Activated naive CD4-positive, alpha-beta T cell treated with anti-CD3 and anti-CD28 coated beads, Interleukin-2, amount 50 U/mL, for 72 hours (primary cell): ENCODE data around the gene OR1L8. TPM values are rescaled to one million over a fixed set of nuclear protein-coding genes. Genes with fewer than 3 reads are reported as not detected.
"Not testable (repeated sequence)": the region's sequence is repeated elsewhere in the genome, so short reads cannot be mapped to it uniquely, and the experiment has no call there.

Source experiments
- ATAC-seq, 2 donors: fragments of 150-1000 bp; cut with Tn5 transposase; 2 replicates each; pipeline ENCODE4 v1.10.0; 2021; ENCODE audit warnings: mild to moderate bottlenecking in 2 of 2, moderate library complexity in 2 of 2
- DNase-seq, 2 donors: peaks; one replicate each; pipeline ENCODE4 v3.0.0; 2021 to 2022; ENCODE audit warnings: low spot score in 2 of 2
- H3K27ac Mint-ChIP-seq, 2 donors: one replicate each; pipeline ENCODE4 v1.8.0; 2022; ENCODE audit warnings: mild to moderate bottlenecking in 2 of 2, mixed read lengths in 2 of 2
- H3K36me3 Mint-ChIP-seq, 2 donors: one replicate each; pipeline ENCODE4 v1.8.0; 2022; ENCODE audit warnings: mixed read lengths in 2 of 2
- H3K9me3 Mint-ChIP-seq, 2 donors: one replicate each; pipeline ENCODE4 v1.8.0; 2022; ENCODE audit warnings: mixed read lengths in 2 of 2
- total RNA-seq, 2 donors: library from RNA; stranded (reverse); gene quantifications; one replicate each; pipeline ENCODE4 v1.2.3, GENCODE V29; 2022

OR1L8 gene
- total RNA-seq, 2 donors from 2014 or later = not detected

DNA sequence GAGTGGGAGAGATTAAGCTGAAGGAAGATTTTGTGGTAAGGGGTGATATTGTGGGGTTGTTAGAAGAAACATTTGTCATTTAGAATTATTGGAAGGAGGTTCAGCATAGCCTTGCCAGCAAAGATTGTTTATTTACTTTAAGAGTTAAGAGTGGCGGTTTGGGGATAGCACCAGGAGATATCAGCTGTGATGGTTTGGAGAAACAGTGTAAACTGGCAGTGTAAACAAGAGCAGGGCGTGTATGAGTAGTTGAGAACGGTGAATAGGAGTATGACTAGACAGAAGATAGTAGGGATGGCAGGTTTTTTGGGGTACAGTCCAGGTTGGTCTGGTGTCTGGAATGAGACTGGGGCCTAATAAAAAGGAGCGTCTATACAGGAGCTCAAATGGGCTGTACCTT is 52.0 kb downstream of the OR1L8 start:
- not testable (repeated sequence) for DNase-seq, ATAC-seq, H3K27ac Mint-ChIP-seq, H3K36me3 Mint-ChIP-seq, H3K9me3 Mint-ChIP-seq

DNA sequence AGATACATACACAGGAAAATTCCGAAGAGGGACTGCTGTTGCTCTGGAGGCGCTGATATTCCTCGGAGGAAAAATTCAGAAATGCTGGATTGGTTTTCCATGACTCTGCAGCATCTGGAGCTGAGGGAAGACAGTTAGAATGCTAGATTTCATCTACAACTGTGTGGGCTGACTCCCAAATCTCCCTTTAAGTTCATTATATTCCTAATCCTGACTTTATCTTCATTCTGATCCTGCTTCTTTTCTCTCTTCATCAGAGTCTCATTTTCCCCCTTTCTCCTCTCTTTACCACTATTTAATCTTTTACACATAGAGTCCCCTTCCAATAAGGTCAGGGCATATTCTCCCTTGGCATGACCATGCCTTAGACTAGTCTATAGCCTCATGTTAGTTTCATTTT is 56.0 kb downstream of the OR1L8 start, which contains the start of gene OR1N1:
Gene OR1N1, minus strand, starts transcription at position 101 of the 400 bp plus-strand sequence. Its CDS starts 0 bp downstream, at position 101.
- no peaks in the 10 kb centered on the region for H3K36me3 Mint-ChIP-seq

DNA sequence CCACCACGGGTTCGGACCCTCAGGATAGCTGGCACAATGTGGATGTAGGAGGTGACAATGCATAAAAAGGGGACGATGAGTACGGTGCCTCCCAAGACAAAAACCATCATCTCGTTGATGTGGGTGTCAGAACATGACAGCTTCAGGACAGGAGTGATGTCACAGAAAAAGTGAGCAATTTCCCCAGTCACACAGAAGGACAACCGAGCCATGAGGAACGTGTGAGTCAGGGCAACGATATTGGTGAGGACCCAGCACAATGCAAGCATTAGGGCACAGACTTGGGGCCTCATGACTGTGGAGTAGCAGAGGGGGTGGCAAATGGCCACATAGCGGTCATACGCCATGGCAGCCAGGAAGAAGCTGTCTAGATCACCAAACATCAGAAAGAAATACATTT is 56.6 kb downstream of the OR1L8 start:
- Mint-ChIP-seq H3K9me3 (no peaks in the 10 kb centered on the region), H3K36me3 (no peaks in the 10 kb centered on the region), H3K27ac (no peak overlapping the region)
- no peak for DNase-seq
- ATAC-seq = peak; percentile 40 to 48

More for the DNA sequence above, 56.0 kb downstream of the OR1L8 start, which contains the start of gene OR1N1:
- DNase-seq (no peak), ATAC-seq (no peak)
- no peak within 1 kb of the TSS for H3K27ac Mint-ChIP-seq
- no peaks in the 10 kb centered on the region for H3K9me3 Mint-ChIP-seq

DNA sequence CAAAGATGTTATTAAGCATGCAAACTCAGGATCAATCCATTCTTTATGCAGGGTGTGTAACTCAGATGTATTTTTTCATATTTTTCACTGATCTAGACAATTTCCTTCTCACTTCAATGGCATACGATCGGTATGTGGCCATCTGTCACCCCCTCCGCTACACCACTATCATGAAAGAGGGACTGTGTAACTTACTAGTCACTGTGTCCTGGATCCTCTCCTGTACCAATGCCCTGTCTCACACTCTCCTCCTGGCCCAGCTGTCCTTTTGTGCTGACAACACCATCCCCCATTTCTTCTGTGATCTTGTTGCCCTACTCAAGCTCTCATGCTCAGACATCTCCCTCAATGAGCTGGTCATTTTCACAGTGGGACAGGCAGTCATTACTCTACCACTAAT is 63.8 kb downstream of the OR1L8 start:
- DNase-seq (no peak), ATAC-seq (no peak)
- no peak overlapping the region for H3K27ac Mint-ChIP-seq
- no peaks in the 10 kb centered on the region for H3K36me3 Mint-ChIP-seq
- H3K9me3 Mint-ChIP-seq = no peaks in the 10 kb centered on the region

DNA sequence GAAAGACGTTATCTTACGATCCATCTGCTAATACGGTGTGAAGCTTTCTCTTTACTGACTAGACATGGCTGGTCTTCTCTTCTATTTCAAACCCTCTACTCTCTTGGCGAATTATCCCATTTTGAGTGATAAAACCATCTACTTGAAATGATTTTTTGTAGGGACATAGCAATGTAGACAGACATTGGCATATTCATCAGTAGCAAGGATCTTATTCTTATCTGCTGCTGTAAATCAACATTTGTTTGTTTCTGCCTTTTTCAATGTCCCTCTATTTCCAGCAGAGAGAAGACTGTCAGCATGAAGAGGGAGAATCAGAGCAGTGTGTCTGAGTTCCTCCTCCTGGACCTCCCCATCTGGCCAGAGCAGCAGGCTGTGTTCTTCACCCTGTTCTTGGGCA is 64.3 kb downstream of the OR1L8 start, which contains the start of gene OR1J4:
Gene OR1J4, plus strand, starts transcription at position 301 of the 400 bp plus-strand sequence. Its CDS starts 0 bp downstream, at position 301.
- Mint-ChIP-seq H3K9me3 (no peaks in the 10 kb centered on the region), H3K36me3 (no peaks in the 10 kb centered on the region), H3K27ac (no peak within 1 kb of the TSS)
- ATAC-seq = no peak
- DNase-seq = no peak

DNA sequence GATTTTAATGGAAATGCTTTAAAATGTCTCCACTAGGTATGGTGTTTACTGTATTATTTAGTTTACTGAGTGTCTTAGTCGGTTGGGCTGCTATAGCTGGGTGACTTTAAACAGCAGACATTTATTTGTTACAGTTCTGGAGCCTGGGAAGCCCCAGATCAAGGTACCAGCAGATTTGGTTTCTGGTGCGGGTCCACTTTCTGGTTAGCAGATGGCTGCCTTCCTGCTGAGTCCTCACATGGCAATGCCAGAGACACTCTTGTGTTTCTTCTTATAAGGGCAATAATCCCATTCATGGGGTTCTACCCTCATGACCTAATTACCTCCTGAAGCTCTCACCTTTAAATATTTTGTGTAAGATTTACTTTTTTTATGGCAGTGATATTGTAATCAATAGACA is 65.0 kb downstream of the OR1L8 start:
- Mint-ChIP-seq H3K27ac (no peak overlapping the region), H3K36me3 (no peaks in the 10 kb centered on the region), H3K9me3 (no peaks in the 10 kb centered on the region)
- DNase-seq (no peak), ATAC-seq (no peak)

Other genes with a start within 250 kb of the OR1L8 start
- gene PTGS1, start 212.4 kb downstream of the OR1L8 start, total RNA-seq = under 1 TPM; 0.25 to 0.54 TPM
- not detected for gene OR1J1, start 105.5 kb downstream of the OR1L8 start, total RNA-seq
- gene OR1J2, start 72.6 kb downstream of the OR1L8 start, total RNA-seq = under 1 TPM in 1 of 2 donors, not detected in 1; 0.34 TPM
- gene OR1J4, start 64.2 kb downstream of the OR1L8 start, total RNA-seq = under 1 TPM in 1 of 2 donors, not detected in 1; 0.82 TPM
- gene OR1N1, start 56.1 kb downstream of the OR1L8 start, total RNA-seq = not detected
- gene OR1N2, start 30.3 kb downstream of the OR1L8 start, total RNA-seq = not detected
- under 1 TPM in 1 of 2 donors, not detected in 1; 0.35 TPM for gene OR1Q1, start 31.4 kb upstream of the OR1L8 start, total RNA-seq
- gene OR1B1, start 74.2 kb upstream of the OR1L8 start, total RNA-seq = not detected
- not detected for gene OR1L1, start 78.3 kb upstream of the OR1L8 start, total RNA-seq
- gene OR1L3, start 91.7 kb upstream of the OR1L8 start, total RNA-seq = not detected
- gene OR1L4, start 140.6 kb upstream of the OR1L8 start, total RNA-seq = not detected
- not detected for gene OR1L6, start 158.9 kb upstream of the OR1L8 start, total RNA-seq
- not detected for gene OR5C1, start 205.5 kb upstream of the OR1L8 start, total RNA-seq
- not detected for gene OR1K1, start 216.7 kb upstream of the OR1L8 start, total RNA-seq
- 10 to 100 TPM; 19.1 to 28.5 TPM for gene PDCL, start 245.2 kb upstream of the OR1L8 start, total RNA-seq